Measurements from ENCODE around the gene ASCL3.
"Not testable (repeated sequence)": the region's sequence is repeated elsewhere in the genome, so short reads cannot be mapped to it uniquely, and the experiment has no call there.

The ASCL3 gene

DNA sequence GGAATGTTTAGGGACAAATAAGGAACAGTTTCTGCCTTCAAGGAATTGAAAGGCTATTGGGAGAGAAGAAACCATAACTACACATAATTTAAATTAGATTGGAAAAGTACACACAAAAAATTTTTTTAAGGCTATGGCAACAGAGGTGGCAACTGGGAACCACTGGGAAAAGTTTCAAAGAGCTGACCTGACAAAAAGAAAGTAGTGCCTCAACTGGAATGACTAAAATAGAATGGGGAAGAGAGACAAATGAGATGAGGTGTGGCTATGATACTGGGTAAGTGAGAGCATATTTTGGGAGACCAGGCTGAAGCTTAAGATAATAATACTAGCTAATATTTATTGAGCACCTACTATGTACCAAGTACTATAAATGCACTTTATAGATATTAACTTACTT, 34.7 kb downstream of the ASCL3 start:
- no peak for DNase-seq

DNA sequence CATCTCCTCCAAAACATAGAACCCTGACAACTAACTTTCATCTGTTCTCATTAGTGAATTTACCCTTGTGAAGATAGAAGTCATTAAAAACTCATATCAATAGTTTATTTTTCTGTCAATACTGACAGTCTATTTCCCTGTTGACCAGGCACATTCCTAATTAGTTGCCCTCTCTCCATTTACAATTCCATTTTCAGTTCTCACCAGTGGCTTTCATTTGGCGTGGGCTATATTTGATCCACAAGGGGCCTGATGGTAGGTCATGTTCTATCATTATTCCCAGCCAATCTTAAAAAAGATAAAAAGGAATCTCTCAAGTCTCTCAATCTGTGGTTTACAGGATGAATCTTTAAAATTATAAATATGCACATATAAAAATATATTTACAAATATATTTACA, 35.7 kb downstream of the ASCL3 start:
- no peak for DNase-seq

DNA sequence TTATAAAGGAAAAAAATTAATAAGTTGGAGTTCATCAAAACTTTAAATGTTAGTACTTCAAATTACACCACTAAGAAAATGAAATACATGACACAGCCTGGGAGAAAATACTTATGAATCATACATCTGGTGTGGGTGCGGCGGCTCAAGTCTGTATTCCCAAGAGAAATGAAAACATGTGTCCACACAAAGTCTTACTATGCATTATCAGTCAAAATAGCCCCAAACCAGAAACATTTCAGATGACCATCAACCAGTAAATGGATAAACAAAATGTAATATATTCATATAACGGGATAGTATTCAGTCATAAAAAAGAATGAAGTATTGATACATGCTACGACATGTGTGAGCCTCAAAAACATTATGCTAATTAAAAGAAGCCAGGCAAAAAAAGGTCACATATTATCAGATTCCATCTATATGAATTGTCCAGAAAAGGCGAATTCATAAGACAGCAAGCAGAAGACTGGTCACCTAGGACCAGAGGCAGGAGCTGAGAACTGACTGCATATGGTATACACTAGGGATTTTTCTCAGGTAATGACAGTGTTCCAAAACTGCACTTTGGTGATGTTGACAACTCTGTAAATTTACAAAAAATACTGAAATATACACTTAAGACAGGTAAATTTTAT, 37.2 kb downstream of the ASCL3 start:
- no peak for DNase-seq

DNA sequence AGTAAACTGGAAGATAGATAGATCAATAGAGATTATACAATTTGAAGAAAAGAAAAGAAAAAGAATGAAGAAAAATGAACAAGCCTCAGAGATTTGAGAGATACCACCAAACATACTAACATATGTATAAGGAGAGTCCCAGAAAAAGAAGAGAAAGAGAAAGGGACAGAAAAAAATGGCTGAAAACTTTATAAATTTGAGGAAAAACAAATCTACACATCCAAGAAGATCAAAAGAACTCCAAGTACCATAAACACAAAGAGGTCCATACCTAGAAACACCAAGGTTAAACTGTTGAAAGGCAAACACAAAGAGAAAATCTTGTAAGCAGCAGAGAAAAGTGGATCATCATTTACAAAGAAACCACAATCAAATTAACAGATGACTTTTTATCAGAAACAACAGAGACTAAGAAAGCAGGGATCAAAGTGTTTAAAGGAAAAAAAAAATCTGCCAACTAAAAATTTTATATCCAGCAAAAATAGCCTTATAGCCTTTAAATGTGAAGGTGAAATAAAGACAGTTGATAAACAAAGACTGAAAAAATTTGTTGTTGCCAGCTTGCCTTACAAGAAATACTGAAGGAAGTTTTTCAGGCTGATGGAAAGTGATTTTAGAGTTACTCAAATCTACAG, 43.6 kb downstream of the ASCL3 start:
- no peak for DNase-seq

DNA sequence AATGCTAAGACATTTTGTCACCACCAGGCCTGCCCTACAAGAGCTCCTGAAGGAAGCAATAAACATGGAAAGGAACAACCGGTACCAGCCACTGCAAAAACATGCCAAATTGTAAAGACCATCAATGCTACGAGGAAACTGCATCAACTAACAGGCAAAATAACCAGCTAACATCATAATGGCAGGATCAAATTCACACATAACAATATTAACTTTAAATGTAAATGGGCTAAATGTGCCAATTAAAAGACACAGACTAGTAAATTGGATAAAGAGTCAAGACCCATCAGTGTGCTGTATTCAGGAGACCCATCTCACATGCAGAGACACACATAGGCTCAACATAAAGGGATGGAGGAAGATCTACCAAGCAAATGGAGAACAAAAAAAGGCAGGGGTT, 51.6 kb downstream of the ASCL3 start:
- DNase-seq = not testable (repeated sequence)

Data from NCI-H2171 (cell line).